Measurements from ENCODE around the gene AADACL4.

GRCh38 chr1:12607263-12607662 is 36.6 kb upstream of the AADACL4 start:
- TF ChIP-seq, protein P1, sequence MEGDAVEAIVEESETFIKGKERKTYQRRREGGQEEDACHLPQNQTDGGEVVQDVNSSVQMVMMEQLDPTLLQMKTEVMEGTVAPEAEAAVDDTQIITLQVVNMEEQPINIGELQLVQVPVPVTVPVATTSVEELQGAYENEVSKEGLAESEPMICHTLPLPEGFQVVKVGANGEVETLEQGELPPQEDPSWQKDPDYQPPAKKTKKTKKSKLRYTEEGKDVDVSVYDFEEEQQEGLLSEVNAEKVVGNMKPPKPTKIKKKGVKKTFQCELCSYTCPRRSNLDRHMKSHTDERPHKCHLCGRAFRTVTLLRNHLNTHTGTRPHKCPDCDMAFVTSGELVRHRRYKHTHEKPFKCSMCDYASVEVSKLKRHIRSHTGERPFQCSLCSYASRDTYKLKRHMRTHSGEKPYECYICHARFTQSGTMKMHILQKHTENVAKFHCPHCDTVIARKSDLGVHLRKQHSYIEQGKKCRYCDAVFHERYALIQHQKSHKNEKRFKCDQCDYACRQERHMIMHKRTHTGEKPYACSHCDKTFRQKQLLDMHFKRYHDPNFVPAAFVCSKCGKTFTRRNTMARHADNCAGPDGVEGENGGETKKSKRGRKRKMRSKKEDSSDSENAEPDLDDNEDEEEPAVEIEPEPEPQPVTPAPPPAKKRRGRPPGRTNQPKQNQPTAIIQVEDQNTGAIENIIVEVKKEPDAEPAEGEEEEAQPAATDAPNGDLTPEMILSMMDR (IDR thresholded peaks at IDR 0.05; ENCODE audit: low read depth, low read length) = no peak
- TF ChIP-seq EZH2phosphoT487 (IDR thresholded peaks at IDR 0.05; ENCODE audit: low read depth) = no peak

Data from OCI-LY3 (cell line).